Fibroblast of skin of left quadriceps (primary cell): ENCODE data around the gene TMBIM4.

ENCODE experiments used
- DNase-seq, 2 experiments: peaks; one replicate each; pipeline ENCODE4 v3.0.0-alpha.2; 2013; ENCODE audit warnings: low read depth in 2 of 2

The TMBIM4 gene

DNA sequence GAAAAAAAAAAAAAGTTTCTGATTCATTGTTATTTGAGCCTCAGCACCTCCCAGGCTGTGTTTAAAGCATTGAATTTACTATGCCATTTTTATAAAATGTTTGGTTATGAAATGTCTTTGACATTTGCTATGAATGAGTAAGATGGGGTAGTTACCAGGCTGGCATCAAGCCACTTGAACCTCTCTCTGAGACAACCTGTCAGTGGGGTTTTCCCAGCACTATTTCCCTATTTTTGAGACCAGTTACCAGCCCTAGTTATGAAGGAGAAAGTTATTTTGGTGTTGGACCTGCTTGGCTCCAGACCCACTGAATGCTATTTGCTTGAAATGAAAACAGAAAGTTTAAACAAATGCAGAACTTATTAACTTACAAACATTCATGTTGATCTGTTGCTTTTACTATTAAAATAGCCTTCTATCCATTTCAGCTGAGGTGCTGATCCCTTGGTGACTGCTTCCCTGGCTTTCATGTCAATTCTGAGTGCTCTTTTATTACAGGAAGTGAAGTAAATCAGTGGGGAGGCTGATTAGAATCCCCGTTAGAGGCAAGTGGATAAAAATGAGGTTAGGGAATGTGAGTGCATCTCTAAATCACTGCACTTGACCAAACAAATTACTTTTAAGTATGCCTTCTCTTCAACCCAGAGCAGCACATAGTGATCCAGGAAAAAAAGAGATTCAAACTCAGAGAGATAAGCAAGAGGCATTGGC, 77.1 kb downstream of the TMBIM4 start:
- no peak for DNase-seq

DNA sequence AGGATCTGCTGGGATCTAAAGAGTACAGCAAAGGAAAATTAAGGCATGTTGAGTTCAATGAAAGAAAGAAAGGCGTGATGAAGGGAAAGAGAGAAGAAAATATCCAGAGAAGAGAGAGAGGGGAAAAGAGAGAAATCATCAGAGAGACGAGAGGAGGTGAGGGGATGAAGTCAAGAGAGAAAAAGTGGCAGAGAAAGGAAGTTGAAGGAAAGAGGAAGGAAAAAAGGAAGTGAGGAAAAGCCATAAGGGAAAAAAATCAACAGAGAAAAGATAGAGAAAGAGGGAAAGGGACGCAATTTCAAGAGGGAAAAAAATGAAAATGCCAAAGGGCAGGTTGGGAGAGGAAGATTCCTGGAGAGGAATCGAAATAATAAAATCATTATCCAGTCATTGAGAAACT, 79.6 kb downstream of the TMBIM4 start:
- no peak for DNase-seq

DNA sequence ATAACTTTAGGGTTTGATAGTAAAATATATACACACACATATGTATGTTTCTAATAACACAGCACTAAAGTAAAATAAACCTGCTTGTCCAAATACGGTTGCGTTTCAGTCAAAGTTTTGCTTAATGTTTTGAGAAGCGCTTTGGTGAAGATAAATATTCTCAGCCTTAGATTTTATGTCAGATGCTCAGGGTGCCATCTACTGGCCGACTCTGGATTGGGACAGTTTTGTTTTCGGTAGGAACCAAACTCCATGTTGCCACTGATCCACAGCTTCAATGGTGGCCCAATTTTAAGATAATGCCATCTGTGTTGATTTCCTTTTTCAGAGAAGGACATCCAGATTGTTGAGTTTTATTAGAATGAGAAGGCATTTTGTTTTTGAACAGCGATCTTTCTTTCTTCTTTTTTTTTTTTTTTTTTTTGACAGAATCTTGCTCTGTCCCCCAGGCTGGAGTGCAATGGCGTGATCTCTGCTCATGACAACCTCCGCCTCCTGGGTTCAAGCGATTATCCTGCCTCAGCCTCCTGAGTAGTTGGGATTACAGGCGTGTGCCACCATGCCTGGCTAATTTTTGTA, 82.3 kb downstream of the TMBIM4 start:
- peak; percentile 73 to 74 for DNase-seq

DNA sequence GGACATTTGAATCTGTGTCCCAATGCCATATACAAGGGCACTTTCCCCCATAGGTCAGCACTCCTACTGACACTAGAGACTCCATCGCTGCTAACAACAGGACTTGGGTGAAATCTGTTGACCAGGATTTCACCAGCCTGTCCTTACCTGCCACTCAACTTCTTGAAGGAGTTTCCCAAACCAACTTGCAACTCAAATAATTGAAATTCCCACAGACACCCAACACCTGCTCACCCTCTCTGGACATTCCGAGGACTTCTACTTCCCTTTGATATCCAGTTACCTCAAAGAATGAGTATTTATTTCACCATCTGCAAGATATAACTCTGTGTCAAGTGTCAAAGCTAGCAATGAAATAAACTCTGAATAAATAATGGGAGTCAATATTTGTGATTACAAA, 83.8 kb downstream of the TMBIM4 start:
- no peak for DNase-seq
